AG04450 (cell line): ENCODE measurements around the gene CACNA2D3. TPM values are rescaled to one million over a fixed set of nuclear protein-coding genes. Genes with fewer than 3 reads are reported as not detected.

ENCODE experiments used
- CTCF ChIA-PET: fragments of 300-600, 350-600 bp; formaldehyde crosslinking; extraction: SDS; loops from one replicate; lab custom pipeline; 2022; ENCODE audit warnings: antibody characterized with exemption, inconsistent platforms; lab: Charles Lee
- POLR2A ChIA-PET: fragments of 350-600 bp; formaldehyde crosslinking; extraction: SDS; loops from one replicate; lab custom pipeline; 2021; ENCODE audit warnings: antibody characterized with exemption, inconsistent platforms; lab: Yijun Ruan, JAX
- DNase-seq: peaks from one replicate; pipeline ENCODE4 v3.0.0-alpha.2; 2011; ENCODE audit warnings: low read depth, low spot score
- H3K27ac ChIP-seq: one replicate; pipeline ENCODE4 v1.5.1; 2012; ENCODE audit warnings: low read depth, low read length, control low read depth
- H3K27me3 ChIP-seq: one replicate; pipeline ENCODE4 v1.6.0; 2012; ENCODE audit warnings: low read length; ENCODE audit not compliant: control insufficient read depth, insufficient read depth
- H3K4me3 ChIP-seq: 2 replicates; pipeline ENCODE4 v1.5.1; 2011; ENCODE audit warnings: mild to moderate bottlenecking, low read depth, low read length, control low read depth
- H3K9me3 ChIP-seq: 2 replicates; pipeline ENCODE4 v1.5.1; 2012; ENCODE audit warnings: low read length; ENCODE audit not compliant: control insufficient read depth, insufficient read depth
- polyA plus RNA-seq: library from polyadenylated mRNA; depleted of rRNA; stranded (reverse); fragments of >200 nt; gene quantifications from 2 replicates; pipeline ENCODE4 v1.2.3, GENCODE V29; 2011
- TF ChIP-seq, protein P1 (sequence below): IDR thresholded peaks from 2 replicates; pipeline ENCODE4 v1.5.1; 2011; ENCODE audit warnings: low read depth, low read length, control low read depth, inconsistent platforms

The CACNA2D3 gene
- polyA plus RNA-seq, 1 experiment: 0.32 TPM

GRCh38 chr3:54324103-54324502 is 201.8 kb downstream of the CACNA2D3 start:
- H3K9me3 ChIP-seq: peaks cover 11% of the 10 kb centered on the region
- H3K27me3 ChIP-seq: no peaks in the 10 kb centered on the region
- no peak overlapping the region for H3K27ac ChIP-seq
- CTCF ChIA-PET: no interaction called here
- TF ChIP-seq, protein P1, sequence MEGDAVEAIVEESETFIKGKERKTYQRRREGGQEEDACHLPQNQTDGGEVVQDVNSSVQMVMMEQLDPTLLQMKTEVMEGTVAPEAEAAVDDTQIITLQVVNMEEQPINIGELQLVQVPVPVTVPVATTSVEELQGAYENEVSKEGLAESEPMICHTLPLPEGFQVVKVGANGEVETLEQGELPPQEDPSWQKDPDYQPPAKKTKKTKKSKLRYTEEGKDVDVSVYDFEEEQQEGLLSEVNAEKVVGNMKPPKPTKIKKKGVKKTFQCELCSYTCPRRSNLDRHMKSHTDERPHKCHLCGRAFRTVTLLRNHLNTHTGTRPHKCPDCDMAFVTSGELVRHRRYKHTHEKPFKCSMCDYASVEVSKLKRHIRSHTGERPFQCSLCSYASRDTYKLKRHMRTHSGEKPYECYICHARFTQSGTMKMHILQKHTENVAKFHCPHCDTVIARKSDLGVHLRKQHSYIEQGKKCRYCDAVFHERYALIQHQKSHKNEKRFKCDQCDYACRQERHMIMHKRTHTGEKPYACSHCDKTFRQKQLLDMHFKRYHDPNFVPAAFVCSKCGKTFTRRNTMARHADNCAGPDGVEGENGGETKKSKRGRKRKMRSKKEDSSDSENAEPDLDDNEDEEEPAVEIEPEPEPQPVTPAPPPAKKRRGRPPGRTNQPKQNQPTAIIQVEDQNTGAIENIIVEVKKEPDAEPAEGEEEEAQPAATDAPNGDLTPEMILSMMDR: no peak
- no peak for DNase-seq
- POLR2A ChIA-PET: no interaction called here
- H3K4me3 ChIP-seq: no peak overlapping the region

GRCh38 chr3:54326951-54327350 is 204.6 kb downstream of the CACNA2D3 start:
- Histone ChIP-seq H3K27ac (no peak overlapping the region), H3K27me3 (no peaks in the 10 kb centered on the region), H3K9me3 (peaks cover 16% of the 10 kb centered on the region), H3K4me3 (no peak overlapping the region)
- TF ChIP-seq, protein P1: no peak
- ChIA-PET CTCF (no interaction called here), POLR2A (no interaction called here)
- no peak for DNase-seq

GRCh38 chr3:54331341-54331740 is 209.0 kb downstream of the CACNA2D3 start:
- Histone ChIP-seq H3K27me3 (no peaks in the 10 kb centered on the region), H3K27ac (no peak overlapping the region), H3K9me3 (peaks cover 12% of the 10 kb centered on the region), H3K4me3 (no peak overlapping the region)
- TF ChIP-seq, protein P1: no peak
- no peak for DNase-seq
- POLR2A ChIA-PET: no interaction called here
- CTCF ChIA-PET: no interaction called here

DNA sequence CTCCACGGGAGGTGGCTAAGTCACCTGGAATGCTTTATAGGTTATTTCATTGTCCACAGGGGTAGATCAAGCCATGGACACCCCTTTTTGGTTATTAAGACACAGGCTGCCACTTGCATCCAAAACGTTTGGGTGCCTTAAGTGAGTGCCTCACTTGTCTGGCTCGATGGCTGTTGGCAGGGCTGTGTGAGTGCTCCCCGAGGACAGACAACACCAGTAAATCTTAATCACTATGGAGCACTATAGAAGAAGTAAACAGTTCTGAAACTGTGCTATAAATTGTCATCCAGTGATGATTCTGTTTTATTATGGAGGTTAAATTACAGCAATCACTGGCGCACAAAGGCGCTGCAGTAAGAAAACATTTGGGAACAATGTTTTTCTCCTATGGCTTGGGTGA is 215.5 kb downstream of the CACNA2D3 start:
- ChIA-PET POLR2A (no interaction called here), CTCF (no interaction called here)
- Histone ChIP-seq H3K4me3 (no peak overlapping the region), H3K27ac (no peak overlapping the region), H3K9me3 (peaks cover 3% of the 10 kb centered on the region), H3K27me3 (no peaks in the 10 kb centered on the region)
- DNase-seq: no peak
- TF ChIP-seq, protein P1: no peak

DNA sequence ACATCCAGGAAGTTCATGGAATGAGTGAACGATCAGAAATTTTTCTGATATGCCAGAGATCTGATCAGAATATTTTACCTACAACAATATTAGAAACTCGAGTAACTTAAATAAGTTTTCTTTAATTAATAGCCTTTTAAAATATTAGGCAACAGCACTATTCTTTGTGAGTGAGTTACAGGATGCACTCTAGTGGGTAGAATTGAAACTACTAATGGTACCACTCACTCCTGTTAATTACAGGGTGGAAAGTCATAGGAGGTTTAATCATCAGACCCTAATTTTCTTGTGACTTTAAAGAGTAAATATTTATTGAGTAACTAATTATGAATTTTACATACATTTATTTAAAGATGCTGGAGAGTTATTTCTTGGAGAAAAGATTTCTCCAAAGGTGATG is 217.3 kb downstream of the CACNA2D3 start:
- ChIA-PET POLR2A (no interaction called here), CTCF (no interaction called here)
- Histone ChIP-seq H3K27ac (no peak overlapping the region), H3K9me3 (peaks cover 3% of the 10 kb centered on the region), H3K27me3 (no peaks in the 10 kb centered on the region), H3K4me3 (no peak overlapping the region)
- no peak for DNase-seq
- TF ChIP-seq, protein P1: no peak
